ENCODE data around the gene URI1.
A peak's percentile ranks its signal among the peaks of the same experiment; 100 is the strongest.

URI1 gene

DNA sequence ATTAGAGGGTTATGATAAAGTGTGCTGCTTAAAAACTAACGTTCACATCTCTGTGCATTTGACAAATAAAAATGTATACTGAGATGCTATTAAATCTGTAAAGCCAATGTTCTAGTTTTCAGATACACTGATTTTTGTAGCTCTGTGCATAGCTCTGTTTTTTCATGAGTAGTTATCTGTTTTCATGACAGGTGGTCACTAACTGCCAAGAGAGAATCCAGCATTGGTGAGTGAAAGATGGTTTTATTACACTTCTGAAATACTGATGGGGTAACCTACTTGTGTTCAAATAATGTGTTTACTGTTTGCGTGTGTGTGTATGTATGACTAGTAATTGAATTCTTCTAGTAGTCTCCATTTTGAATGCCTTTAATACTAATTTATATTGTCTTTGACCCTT lies 29.0 kb downstream of the URI1 start (continued):
- TF ChIP-seq, protein P1, sequence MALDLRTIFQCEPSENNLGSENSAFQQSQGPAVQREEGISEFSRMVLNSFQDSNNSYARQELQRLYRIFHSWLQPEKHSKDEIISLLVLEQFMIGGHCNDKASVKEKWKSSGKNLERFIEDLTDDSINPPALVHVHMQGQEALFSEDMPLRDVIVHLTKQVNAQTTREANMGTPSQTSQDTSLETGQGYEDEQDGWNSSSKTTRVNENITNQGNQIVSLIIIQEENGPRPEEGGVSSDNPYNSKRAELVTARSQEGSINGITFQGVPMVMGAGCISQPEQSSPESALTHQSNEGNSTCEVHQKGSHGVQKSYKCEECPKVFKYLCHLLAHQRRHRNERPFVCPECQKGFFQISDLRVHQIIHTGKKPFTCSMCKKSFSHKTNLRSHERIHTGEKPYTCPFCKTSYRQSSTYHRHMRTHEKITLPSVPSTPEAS (tag by site-specific recombination; IDR thresholded peaks at IDR 0.05) = peak; percentile 22; the same call in 1 of the 2 replicates
- no peak; the same call in 1 of the 2 replicates for TF ChIP-seq SP7 (tag by site-specific recombination; IDR thresholded peaks at IDR 0.05)
- TF ChIP-seq, protein P2, sequence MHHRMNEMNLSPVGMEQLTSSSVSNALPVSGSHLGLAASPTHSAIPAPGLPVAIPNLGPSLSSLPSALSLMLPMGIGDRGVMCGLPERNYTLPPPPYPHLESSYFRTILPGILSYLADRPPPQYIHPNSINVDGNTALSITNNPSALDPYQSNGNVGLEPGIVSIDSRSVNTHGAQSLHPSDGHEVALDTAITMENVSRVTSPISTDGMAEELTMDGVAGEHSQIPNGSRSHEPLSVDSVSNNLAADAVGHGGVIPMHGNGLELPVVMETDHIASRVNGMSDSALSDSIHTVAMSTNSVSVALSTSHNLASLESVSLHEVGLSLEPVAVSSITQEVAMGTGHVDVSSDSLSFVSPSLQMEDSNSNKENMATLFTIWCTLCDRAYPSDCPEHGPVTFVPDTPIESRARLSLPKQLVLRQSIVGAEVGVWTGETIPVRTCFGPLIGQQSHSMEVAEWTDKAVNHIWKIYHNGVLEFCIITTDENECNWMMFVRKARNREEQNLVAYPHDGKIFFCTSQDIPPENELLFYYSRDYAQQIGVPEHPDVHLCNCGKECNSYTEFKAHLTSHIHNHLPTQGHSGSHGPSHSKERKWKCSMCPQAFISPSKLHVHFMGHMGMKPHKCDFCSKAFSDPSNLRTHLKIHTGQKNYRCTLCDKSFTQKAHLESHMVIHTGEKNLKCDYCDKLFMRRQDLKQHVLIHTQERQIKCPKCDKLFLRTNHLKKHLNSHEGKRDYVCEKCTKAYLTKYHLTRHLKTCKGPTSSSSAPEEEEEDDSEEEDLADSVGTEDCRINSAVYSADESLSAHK (tag by site-specific recombination; IDR thresholded peaks at IDR 0.05) = 0 out of 2 replicates have a peak, but pooled peaks have one; percentile 17
- no peak for TF ChIP-seq ZNF530 (tag by site-specific recombination; IDR thresholded peaks at IDR 0.05; ENCODE audit: low read depth)
- TF ChIP-seq ZNF558 (tag by site-specific recombination; IDR thresholded peaks at IDR 0.05) = no peak
- TF ChIP-seq ZNF48 (tag by site-specific recombination; IDR thresholded peaks at IDR 0.05) = no peak
- no peak for TF ChIP-seq ZNF701 (tag by site-specific recombination; IDR thresholded peaks at IDR 0.05)
- no peak for TF ChIP-seq ZNF544 (tag by site-specific recombination; IDR thresholded peaks at IDR 0.05)
- no peak for TF ChIP-seq ZNF37A (tag by site-specific recombination; IDR thresholded peaks at IDR 0.05)
- no peak for TF ChIP-seq WT1 (tag by site-specific recombination; IDR thresholded peaks at IDR 0.05)
- no peak for TF ChIP-seq ZNF311 (tag by site-specific recombination; IDR thresholded peaks at IDR 0.05; ENCODE audit: borderline replicate concordance)
- no peak for TF ChIP-seq ZNF133 (tag by site-specific recombination; IDR thresholded peaks at IDR 0.05)
- TF ChIP-seq OSR2 (tag by site-specific recombination; IDR thresholded peaks at IDR 0.05) = peak; percentile 62
- no peak for TF ChIP-seq ZNF596 (tag by site-specific recombination; IDR thresholded peaks at IDR 0.05)
- no peak for TF ChIP-seq ZNF791 (tag by site-specific recombination; IDR thresholded peaks at IDR 0.05)
- TF ChIP-seq SCRT1 (tag by site-specific recombination; IDR thresholded peaks at IDR 0.05; ENCODE audit: borderline replicate concordance) = 0 out of 2 replicates have a peak, but pooled peaks have one; percentile 39

- H3K4me3 ChIP-seq (ENCODE audit: low read depth, low read length) = no peak overlapping the region
- no peaks in the 10 kb centered on the region for H3K9me3 ChIP-seq (ENCODE audit: control insufficient read depth, insufficient read depth, low read depth, low read length)
- peaks cover 81% of the 10 kb centered on the region for H3K4me1 ChIP-seq (ENCODE audit: control insufficient read depth, insufficient read depth, low read length)
- CTCF ChIA-PET = interaction anchor here (0.5 to 1.7 kb wide), 10 partner anchors 13 to 1807 kb away, joined by 3 to 6 read pairs (median 4); no protein-coding TSS in a partner anchor
- H3K36me3 ChIP-seq (ENCODE audit: control insufficient read depth in 2 of 2, insufficient read depth in 1 of 2, low read length in 2 of 2) = peaks cover 0 to 4% of the 10 kb centered on the region in 2 experiments; a peak in 2 of 3 replicates
- TF ChIP-seq ZNF24 (tag by site-specific recombination; IDR thresholded peaks at IDR 0.05) (0 out of 2 replicates have a peak, but pooled peaks have one; percentile 31), RBAK (tag by site-specific recombination; IDR thresholded peaks at IDR 0.05) (no peak), ZNF274 (IDR thresholded peaks at IDR 0.05; ENCODE audit: low read length) (no peak), ZNF274 (tag by site-specific recombination; IDR thresholded peaks at IDR 0.05; ENCODE audit: borderline replicate concordance) (no peak), ZBTB44 (tag by site-specific recombination; IDR thresholded peaks at IDR 0.05) (0 out of 2 replicates have a peak, but pooled peaks have one; percentile 24), SCRT1 (tag by site-specific recombination; IDR thresholded peaks at IDR 0.05; ENCODE audit: borderline replicate concordance) (peak; percentile 47; the same call in 1 of the 2 replicates), ZNF600 (tag by site-specific recombination; IDR thresholded peaks at IDR 0.05) (0 out of 2 replicates have a peak, but pooled peaks have one; percentile 23), ZNF747 (tag by site-specific recombination; IDR thresholded peaks at IDR 0.05) (no peak), SCRT2 (tag by site-specific recombination; IDR thresholded peaks at IDR 0.05) (peak; percentile 36), ZNF311 (tag by site-specific recombination; IDR thresholded peaks at IDR 0.05; ENCODE audit: borderline replicate concordance) (no peak), OSR2 (tag by site-specific recombination; IDR thresholded peaks at IDR 0.05) (peak; percentile 62; the same call in 1 of the 2 replicates), ZIC2 (tag by site-specific recombination; IDR thresholded peaks at IDR 0.05) (0 out of 2 replicates have a peak, but pooled peaks have one; percentile 29), ZNF768 (tag by site-specific recombination; IDR thresholded peaks at IDR 0.05) (peak; percentile 7; the same call in 1 of the 2 replicates), ZNF654 (tag by site-specific recombination; IDR thresholded peaks at IDR 0.05; ENCODE audit: low read depth) (peak; percentile 11; the same call in 1 of the 2 replicates)
- TF ChIP-seq, protein P3, sequence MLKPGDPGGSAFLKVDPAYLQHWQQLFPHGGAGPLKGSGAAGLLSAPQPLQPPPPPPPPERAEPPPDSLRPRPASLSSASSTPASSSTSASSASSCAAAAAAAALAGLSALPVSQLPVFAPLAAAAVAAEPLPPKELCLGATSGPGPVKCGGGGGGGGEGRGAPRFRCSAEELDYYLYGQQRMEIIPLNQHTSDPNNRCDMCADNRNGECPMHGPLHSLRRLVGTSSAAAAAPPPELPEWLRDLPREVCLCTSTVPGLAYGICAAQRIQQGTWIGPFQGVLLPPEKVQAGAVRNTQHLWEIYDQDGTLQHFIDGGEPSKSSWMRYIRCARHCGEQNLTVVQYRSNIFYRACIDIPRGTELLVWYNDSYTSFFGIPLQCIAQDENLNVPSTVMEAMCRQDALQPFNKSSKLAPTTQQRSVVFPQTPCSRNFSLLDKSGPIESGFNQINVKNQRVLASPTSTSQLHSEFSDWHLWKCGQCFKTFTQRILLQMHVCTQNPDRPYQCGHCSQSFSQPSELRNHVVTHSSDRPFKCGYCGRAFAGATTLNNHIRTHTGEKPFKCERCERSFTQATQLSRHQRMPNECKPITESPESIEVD (tag by site-specific recombination; IDR thresholded peaks at IDR 0.05) = peak; percentile 92
- TF ChIP-seq, protein P4, sequence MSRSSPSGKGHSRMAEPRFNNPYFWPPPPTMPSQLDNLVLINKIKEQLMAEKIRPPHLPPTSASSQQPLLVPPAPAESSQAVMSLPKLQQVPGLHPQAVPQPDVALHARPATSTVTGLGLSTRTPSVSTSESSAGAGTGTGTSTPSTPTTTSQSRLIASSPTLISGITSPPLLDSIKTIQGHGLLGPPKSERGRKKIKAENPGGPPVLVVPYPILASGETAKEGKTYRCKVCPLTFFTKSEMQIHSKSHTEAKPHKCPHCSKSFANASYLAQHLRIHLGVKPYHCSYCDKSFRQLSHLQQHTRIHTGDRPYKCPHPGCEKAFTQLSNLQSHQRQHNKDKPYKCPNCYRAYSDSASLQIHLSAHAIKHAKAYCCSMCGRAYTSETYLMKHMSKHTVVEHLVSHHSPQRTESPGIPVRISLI (tag by site-specific recombination; IDR thresholded peaks at IDR 0.05) = peak; percentile 88
- no peak overlapping the region for H3K27ac ChIP-seq (ENCODE audit: extremely low read depth, low read depth, low read length)
- POLR2A ChIA-PET = interaction anchor here (0.6 to 0.7 kb wide), 2 partner anchors 259 to 1728 kb away, joined by 3 read pairs; no protein-coding TSS in a partner anchor
Observed at GRCh38 chr19:29971648-29972047, 29.6 kb downstream of the URI1 start.

Measured in HEK293 (cell line).